Caco-2 (cell line): ENCODE measurements around the gene ANO6. TPM values are rescaled to one million over a fixed set of nuclear protein-coding genes. Genes with fewer than 3 reads are reported as not detected.

ENCODE experiments used
- BruUV-seq: library from RNA; stranded (reverse); fragments of 400-500 nt; replicated peaks from 2 replicates; lab custom pipeline; 2021; lab: Mats Ljungman, UMichigan
- CTCF ChIA-PET: fragments of 300-600 bp; sonication (Branson Sonifier 250); formaldehyde crosslinking; loops from one replicate; lab custom pipeline; 2022; ENCODE audit warnings: antibody characterized with exemption; lab: Charles Lee
- POLR2A ChIA-PET: fragments of 300-600 bp; sonication (Branson Sonifier 250); formaldehyde crosslinking; loops from one replicate; lab custom pipeline; 2022; ENCODE audit warnings: antibody characterized with exemption; lab: Charles Lee
- DNase-seq, 2 experiments: peaks; one replicate each; pipeline versions ENCODE4 v3.0.0 to v3.0.0-alpha.2; 2020 to 2022
- H3K27me3 ChIP-seq: replicated peaks from 2 replicates; pipeline ENCODE4 v1.6.0; 2011; ENCODE audit warnings: low read length; ENCODE audit not compliant: control insufficient read depth, insufficient read depth
- H3K36me3 ChIP-seq: 2 replicates; pipeline ENCODE4 v1.5.1; 2011; ENCODE audit warnings: low read length; ENCODE audit not compliant: control insufficient read depth, insufficient read depth
- H3K4me1 ChIP-seq: fragments of 250-450 bp; sonication (Bioruptor Pico); 2 replicates; pipeline ENCODE4 v1.5.1; 2020; ENCODE audit warnings: mild to moderate bottlenecking
- H3K4me3 ChIP-seq: 2 replicates; pipeline ENCODE4 v1.5.1; 2011; ENCODE audit warnings: low read depth, mild to moderate bottlenecking, control low read depth, low read length
- H3K9me3 ChIP-seq: fragments of 250-450 bp; sonication (Bioruptor Pico); 2 replicates; pipeline ENCODE4 v1.5.1; 2020; ENCODE audit warnings: mild to moderate bottlenecking, moderate library complexity
- H3K27ac Mint-ChIP-seq: one replicate; pipeline ENCODE4 v1.8.0; 2022; ENCODE audit warnings: mixed read lengths; ENCODE audit not compliant: unreplicated experiment
- H3K27me3 Mint-ChIP-seq: one replicate; pipeline ENCODE4 v1.8.0; 2022; ENCODE audit warnings: mixed read lengths; ENCODE audit not compliant: insufficient read depth, unreplicated experiment
- H3K36me3 Mint-ChIP-seq: one replicate; pipeline ENCODE4 v1.8.0; 2022; ENCODE audit warnings: mild to moderate bottlenecking, mixed read lengths; ENCODE audit not compliant: insufficient read depth, unreplicated experiment
- H3K4me1 Mint-ChIP-seq: one replicate; pipeline ENCODE4 v1.8.0; 2022; ENCODE audit warnings: low read depth, mixed read lengths; ENCODE audit not compliant: unreplicated experiment
- H3K4me3 Mint-ChIP-seq: one replicate; pipeline ENCODE4 v1.8.0; 2022; ENCODE audit warnings: mild to moderate bottlenecking, moderate library complexity, mixed read lengths; ENCODE audit not compliant: unreplicated experiment
- H3K9me3 Mint-ChIP-seq: one replicate; pipeline ENCODE4 v1.8.0; 2022; ENCODE audit warnings: mixed read lengths; ENCODE audit not compliant: unreplicated experiment
- intact Hi-C: fragments of 100-400 bp; cut with micrococcal nuclease; formaldehyde crosslinking; loops from one replicate; pipeline ENCODE4 v1.10.0; 2022; ENCODE audit not compliant: unreplicated experiment
- total RNA-seq: library from RNA; stranded (reverse); gene quantifications from 2 replicates; pipeline ENCODE4 v1.2.3, GENCODE V29; 2022
- TF ChIP-seq, protein P1 (sequence below), 2 experiments: fragments of 200-600 bp in 1 of 2; IDR thresholded peaks; 1 replicate in 1 of 2; 2 replicates in 1 of 2; pipeline versions ENCODE4 v1.5.1 to v1.8.0; 2011 to 2022; ENCODE audit warnings: antibody characterized with exemption in 1 of 2, control low read depth in 1 of 2, inconsistent platforms in 1 of 2, low read depth in 1 of 2, low read length in 1 of 2, mild to moderate bottlenecking in 1 of 2, moderate library complexity in 1 of 2; ENCODE audit not compliant: insufficient read depth in 1 of 2, severe bottlenecking in 1 of 2, unreplicated experiment in 1 of 2

ANO6 gene
- total RNA-seq, 1 experiment from 2014 or later, result 126 TPM

- Mint-ChIP-seq H3K27me3 (no peaks in the 10 kb centered on the region), H3K27ac (no peak overlapping the region), H3K4me3 (no peak overlapping the region), H3K4me1 (no peaks in the 10 kb centered on the region), H3K36me3 (no peaks in the 10 kb centered on the region), H3K9me3 (peaks cover 35% of the 10 kb centered on the region)
- Histone ChIP-seq H3K9me3 (peaks cover 10% of the 10 kb centered on the region), H3K4me1 (peaks cover 10% of the 10 kb centered on the region; the same call in 1 of the 2 replicates), H3K4me3 (no peak overlapping the region), H3K27me3 (no peaks in the 10 kb centered on the region), H3K36me3 (no peaks in the 10 kb centered on the region; the same call in 1 of the 2 replicates)
- CTCF ChIA-PET, result no interaction called here
- intact Hi-C loops, result loop anchor here (10.0 kb wide), 1 partner anchor 356 kb away; no protein-coding TSS in a partner anchor
- no TSS peak for BruUV-seq
- POLR2A ChIA-PET, result no interaction called here
- TF ChIP-seq, protein P1, sequence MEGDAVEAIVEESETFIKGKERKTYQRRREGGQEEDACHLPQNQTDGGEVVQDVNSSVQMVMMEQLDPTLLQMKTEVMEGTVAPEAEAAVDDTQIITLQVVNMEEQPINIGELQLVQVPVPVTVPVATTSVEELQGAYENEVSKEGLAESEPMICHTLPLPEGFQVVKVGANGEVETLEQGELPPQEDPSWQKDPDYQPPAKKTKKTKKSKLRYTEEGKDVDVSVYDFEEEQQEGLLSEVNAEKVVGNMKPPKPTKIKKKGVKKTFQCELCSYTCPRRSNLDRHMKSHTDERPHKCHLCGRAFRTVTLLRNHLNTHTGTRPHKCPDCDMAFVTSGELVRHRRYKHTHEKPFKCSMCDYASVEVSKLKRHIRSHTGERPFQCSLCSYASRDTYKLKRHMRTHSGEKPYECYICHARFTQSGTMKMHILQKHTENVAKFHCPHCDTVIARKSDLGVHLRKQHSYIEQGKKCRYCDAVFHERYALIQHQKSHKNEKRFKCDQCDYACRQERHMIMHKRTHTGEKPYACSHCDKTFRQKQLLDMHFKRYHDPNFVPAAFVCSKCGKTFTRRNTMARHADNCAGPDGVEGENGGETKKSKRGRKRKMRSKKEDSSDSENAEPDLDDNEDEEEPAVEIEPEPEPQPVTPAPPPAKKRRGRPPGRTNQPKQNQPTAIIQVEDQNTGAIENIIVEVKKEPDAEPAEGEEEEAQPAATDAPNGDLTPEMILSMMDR (IDR thresholded peaks at IDR 0.05; ENCODE audit: insufficient read depth in 1 of 2, low read depth in 1 of 2, low read length in 1 of 2, severe bottlenecking in 1 of 2, unreplicated experiment in 1 of 2), result no peak
- DNase-seq, result no peak
These were observed 37.1 kb upstream of the ANO6 start for GRCh38 chr12:45178771-45179170.

- Mint-ChIP-seq H3K27ac (no peak overlapping the region), H3K9me3 (peaks cover 17% of the 10 kb centered on the region), H3K4me1 (peaks cover 14% of the 10 kb centered on the region), H3K27me3 (no peaks in the 10 kb centered on the region), H3K4me3 (no peak overlapping the region), H3K36me3 (no peaks in the 10 kb centered on the region)
- no TSS peak for BruUV-seq
- TF ChIP-seq, protein P1 (IDR thresholded peaks at IDR 0.05; ENCODE audit: insufficient read depth in 1 of 2, low read depth in 1 of 2, low read length in 1 of 2, severe bottlenecking in 1 of 2, unreplicated experiment in 1 of 2), result no peak
- DNase-seq, result no peak
- CTCF ChIA-PET, result interaction anchor here (1.5 kb wide), 1 partner anchor 12 kb away, joined by 4 read pairs; no protein-coding TSS in a partner anchor
- POLR2A ChIA-PET, result no interaction called here
- peaks cover 6% of the 10 kb centered on the region; the same call in 1 of the 2 replicates for H3K9me3 ChIP-seq
- H3K27me3 ChIP-seq, result no peaks in the 10 kb centered on the region
- intact Hi-C loops, result loop anchor here (5.0 kb wide), 1 partner anchor 35 kb away; the partner anchor contains the start of gene ANO6
- peaks cover 14% of the 10 kb centered on the region; the same call in 1 of the 2 replicates for H3K4me1 ChIP-seq
- no peaks in the 10 kb centered on the region for H3K36me3 ChIP-seq
- no peak overlapping the region for H3K4me3 ChIP-seq
These were observed 33.4 kb upstream of the ANO6 start for GRCh38 chr12:45182511-45182910.

GRCh38 chr12:45183246-45183645, 32.6 kb upstream of the ANO6 start:
- DNase-seq, result no peak
- Mint-ChIP-seq H3K36me3 (no peaks in the 10 kb centered on the region), H3K4me1 (peaks cover 15% of the 10 kb centered on the region), H3K9me3 (peaks cover 9% of the 10 kb centered on the region), H3K27me3 (no peaks in the 10 kb centered on the region), H3K27ac (no peak overlapping the region), H3K4me3 (no peak overlapping the region)
- peaks cover 21% of the 10 kb centered on the region for H3K4me1 ChIP-seq
- ChIA-PET POLR2A (interaction anchor here (0.6 kb wide), 1 partner anchor 16 kb away, joined by 3 read pairs; no protein-coding TSS in a partner anchor), CTCF (interaction anchor here (1.1 to 1.7 kb wide), 3 partner anchors 8 to 205 kb away, joined by 3 to 11 read pairs (median 4); no protein-coding TSS in a partner anchor)
- H3K36me3 ChIP-seq, result no peaks in the 10 kb centered on the region
- intact Hi-C loops, result loop anchor here (1.0 to 5.0 kb wide), 2 partner anchors 34 to 205 kb away; partner anchors contain the start of gene ANO6
- BruUV-seq, result no TSS peak
- TF ChIP-seq, protein P1 (IDR thresholded peaks at IDR 0.05; ENCODE audit: insufficient read depth in 1 of 2, low read depth in 1 of 2, low read length in 1 of 2, severe bottlenecking in 1 of 2, unreplicated experiment in 1 of 2), result peak; percentile 41 to 53
- peaks cover 6% of the 10 kb centered on the region; the same call in 1 of the 2 replicates for H3K9me3 ChIP-seq
- no peaks in the 10 kb centered on the region for H3K27me3 ChIP-seq
- H3K4me3 ChIP-seq, result no peak overlapping the region
